ENCODE results near the gene UGGT1.
A peak's percentile ranks its signal among the peaks of the same experiment; 100 is the strongest.
"Not testable (repeated sequence)": the region's sequence is repeated elsewhere in the genome, so short reads cannot be mapped to it uniquely, and the experiment has no call there.

Gene UGGT1

GRCh38 chr2:128208023-128208422 lies 117.0 kb downstream of the UGGT1 start:
- H3K4me3 ChIP-seq: no peak overlapping the region
- H3K27ac ChIP-seq: no peak overlapping the region

- H3K4me3 ChIP-seq, H3K27ac ChIP-seq: not testable (repeated sequence)
Observed at GRCh38 chr2:128208631-128209324, 117.8 kb downstream of the UGGT1 start.

- H3K4me3 ChIP-seq: no peak overlapping the region
- H3K27ac ChIP-seq: no peak overlapping the region
Observed at GRCh38 chr2:128214251-128214650, 123.3 kb downstream of the UGGT1 start.

- Histone ChIP-seq H3K27ac (no peak overlapping the region), H3K4me3 (no peak overlapping the region)
Observed at GRCh38 chr2:128214866-128215460, 124.0 kb downstream of the UGGT1 start.

- no peak overlapping the region for H3K4me3 ChIP-seq
Observed at GRCh38 chr2:128215897-128216642, 125.1 kb downstream of the UGGT1 start.

GRCh38 chr2:128217671-128218070 lies 126.7 kb downstream of the UGGT1 start:
- no peak overlapping the region for H3K27ac ChIP-seq
- H3K4me3 ChIP-seq: no peak overlapping the region

More at GRCh38 chr2:128215897-128216642, 125.1 kb downstream of the UGGT1 start:
- no peak overlapping the region for H3K27ac ChIP-seq

- Histone ChIP-seq H3K27ac (no peak overlapping the region), H3K4me3 (peak overlapping the region in 2 of 7 experiments; percentile 21 to 31)
Observed at GRCh38 chr2:128219891-128220290, 128.9 kb downstream of the UGGT1 start.

GRCh38 chr2:128227862-128228261 lies 136.9 kb downstream of the UGGT1 start:
- no peak overlapping the region for H3K27ac ChIP-seq

GRCh38 chr2:128228894-128229293 lies 137.9 kb downstream of the UGGT1 start:
- no peak overlapping the region for H3K4me3 ChIP-seq
- no peak overlapping the region for H3K27ac ChIP-seq

More at GRCh38 chr2:128227862-128228261, 136.9 kb downstream of the UGGT1 start:
- no peak overlapping the region for H3K4me3 ChIP-seq

GRCh38 chr2:128232965-128233789 lies 142.2 kb downstream of the UGGT1 start:
- Histone ChIP-seq H3K27ac (peak overlapping the region in 10 of 21 experiments; percentile 14 to 79 (median 66)), H3K4me3 (peak overlapping the region; percentile 48 to 68 (median 65))

GRCh38 chr2:128233790-128234395 lies 142.9 kb downstream of the UGGT1 start:
- H3K4me3 ChIP-seq: peak overlapping the region in 5 of 7 experiments; percentile 49 to 68 (median 66)

GRCh38 chr2:128234613-128235012 lies 143.6 kb downstream of the UGGT1 start:
- no peak overlapping the region for H3K4me3 ChIP-seq
- no peak overlapping the region for H3K27ac ChIP-seq

More at GRCh38 chr2:128233790-128234395, 142.9 kb downstream of the UGGT1 start:
- no peak overlapping the region for H3K27ac ChIP-seq

- H3K4me3 ChIP-seq: no peak overlapping the region
- no peak overlapping the region for H3K27ac ChIP-seq
Observed at GRCh38 chr2:128235581-128235980, 144.6 kb downstream of the UGGT1 start.

GRCh38 chr2:128236491-128237035 lies 145.6 kb downstream of the UGGT1 start:
- H3K4me3 ChIP-seq: no peak overlapping the region
- peak overlapping the region in 2 of 21 experiments; percentile 12 to 36 for H3K27ac ChIP-seq

GRCh38 chr2:128237081-128237534 lies 146.1 kb downstream of the UGGT1 start:
- Histone ChIP-seq H3K27ac (peak overlapping the region in 2 of 21 experiments; percentile 3 to 29), H3K4me3 (no peak overlapping the region)

GRCh38 chr2:128237911-128238697 lies 147.1 kb downstream of the UGGT1 start:
- H3K4me3 ChIP-seq: no peak overlapping the region
- H3K27ac ChIP-seq: peak overlapping the region in 1 of 21 experiments; percentile 29

GRCh38 chr2:128241896-128242295 lies 150.9 kb downstream of the UGGT1 start:
- no peak overlapping the region for H3K4me3 ChIP-seq
- no peak overlapping the region for H3K27ac ChIP-seq

Data from skin epidermis (tissue), 12 donors.